Vagina (tissue), 2 donors: ENCODE results near the gene IL1RAPL2.

Experiments used
- CTCF ChIP-seq, 3 experiments: fragments of 450-650 bp in 2 of 3; fragments of 200-600 bp in 1 of 3; sonication (generic) in 1 of 3; IDR thresholded peaks; one replicate each; pipeline ENCODE4 v1.5.1; 2017 to 2019; ENCODE audit warnings: antibody characterized with exemption in 3 of 3, mild to moderate bottlenecking in 2 of 3, moderate library complexity in 2 of 3
- POLR2AphosphoS5 ChIP-seq, 2 donors: sonication (generic); formaldehyde crosslinking; IDR thresholded peaks; one replicate each; pipeline ENCODE4 v1.9.0; 2017; ENCODE audit warnings: antibody characterized with exemption in 2 of 2, mild to moderate bottlenecking in 2 of 2, low read depth in 1 of 2; ENCODE audit not compliant: insufficient read depth in 1 of 2

- TF ChIP-seq CTCF (IDR thresholded peaks at IDR 0.05) (no peak), POLR2AphosphoS5 (IDR thresholded peaks at IDR 0.05; ENCODE audit: insufficient read depth in 1 of 2, low read depth in 1 of 2) (no peak)
Observed at GRCh38 chrX:105265093-105265492, 699.1 kb downstream of the IL1RAPL2 start.
